ENCODE data around the gene HSD17B10.

Gene HSD17B10

GRCh38 chrX:53456254-53456653 is 22.1 kb upstream of the HSD17B10 start:
- no peak overlapping the region for H2AFZ ChIP-seq (ENCODE audit: low read length)
- no peak overlapping the region for H3K9ac ChIP-seq (ENCODE audit: low read depth, low read length, poor library complexity, severe bottlenecking)
- H4K20me1 ChIP-seq (ENCODE audit: insufficient read depth, low read length, poor library complexity, severe bottlenecking), result no peaks in the 10 kb centered on the region
- H3K27me3 ChIP-seq (ENCODE audit: insufficient read depth, low read length, poor library complexity, severe bottlenecking), result no peaks in the 10 kb centered on the region
- H3K36me3 ChIP-seq (ENCODE audit: insufficient read depth, low read length), result no peaks in the 10 kb centered on the region
- H3K4me2 ChIP-seq (ENCODE audit: low read depth, low read length, poor library complexity, severe bottlenecking), result no peak overlapping the region
- H3F3A ChIP-seq (ENCODE audit: low read depth), result no peaks in the 10 kb centered on the region
- no peaks in the 10 kb centered on the region for H3K9me2 ChIP-seq (replicated peaks; ENCODE audit: low read depth, low read length)
- TF ChIP-seq EZH2phosphoT487 (IDR thresholded peaks at IDR 0.05; ENCODE audit: borderline replicate concordance) (no peak), CTCF (conservative IDR thresholded peaks at IDR 0.05; ENCODE audit: low read length) (no peak)
- no peaks in the 10 kb centered on the region for H3K4me1 ChIP-seq (ENCODE audit: insufficient read depth, low read length, poor library complexity, severe bottlenecking)
- no peaks in the 10 kb centered on the region for H3K9me3 ChIP-seq (ENCODE audit: insufficient read depth, low read depth, low read length)
- no peaks in the 10 kb centered on the region for H3K79me2 ChIP-seq (ENCODE audit: insufficient read depth, low read length)
- H3K4me3 ChIP-seq (ENCODE audit: low read length, poor library complexity, severe bottlenecking), result no peak overlapping the region

GRCh38 chrX:53452812-53453211 is 18.6 kb upstream of the HSD17B10 start:
- Histone ChIP-seq H3K9me3 (ENCODE audit: insufficient read depth, low read depth, low read length) (no peaks in the 10 kb centered on the region), H3K27me3 (ENCODE audit: insufficient read depth, low read length, poor library complexity, severe bottlenecking) (no peaks in the 10 kb centered on the region), H3K9ac (ENCODE audit: low read depth, low read length, poor library complexity, severe bottlenecking) (no peak overlapping the region), H3K4me1 (ENCODE audit: insufficient read depth, low read length, poor library complexity, severe bottlenecking) (no peaks in the 10 kb centered on the region), H3K9me2 (replicated peaks; ENCODE audit: low read depth, low read length) (no peaks in the 10 kb centered on the region), H2AFZ (ENCODE audit: low read length) (no peak overlapping the region), H3K36me3 (ENCODE audit: insufficient read depth, low read length) (no peaks in the 10 kb centered on the region), H3K4me2 (ENCODE audit: low read depth, low read length, poor library complexity, severe bottlenecking) (no peak overlapping the region), H3F3A (ENCODE audit: low read depth) (no peaks in the 10 kb centered on the region), H3K4me3 (ENCODE audit: low read length, poor library complexity, severe bottlenecking) (no peak overlapping the region), H4K20me1 (ENCODE audit: insufficient read depth, low read length, poor library complexity, severe bottlenecking) (no peaks in the 10 kb centered on the region), H3K79me2 (ENCODE audit: insufficient read depth, low read length) (no peaks in the 10 kb centered on the region)
- TF ChIP-seq CTCF (conservative IDR thresholded peaks at IDR 0.05; ENCODE audit: low read length), result no peak
- TF ChIP-seq EZH2phosphoT487 (IDR thresholded peaks at IDR 0.05; ENCODE audit: borderline replicate concordance), result no peak

- no peaks in the 10 kb centered on the region for H4K20me1 ChIP-seq (ENCODE audit: insufficient read depth, low read length, poor library complexity, severe bottlenecking)
- no peaks in the 10 kb centered on the region for H3K79me2 ChIP-seq (ENCODE audit: insufficient read depth, low read length)
- no peak overlapping the region for H2AFZ ChIP-seq (ENCODE audit: low read length)
- H3K9me2 ChIP-seq (replicated peaks; ENCODE audit: low read depth, low read length), result no peaks in the 10 kb centered on the region
- no peaks in the 10 kb centered on the region for H3K36me3 ChIP-seq (ENCODE audit: insufficient read depth, low read length)
- H3K4me2 ChIP-seq (ENCODE audit: low read depth, low read length, poor library complexity, severe bottlenecking), result no peak overlapping the region
- no peak overlapping the region for H3K9ac ChIP-seq (ENCODE audit: low read depth, low read length, poor library complexity, severe bottlenecking)
- no peak for TF ChIP-seq EZH2phosphoT487 (IDR thresholded peaks at IDR 0.05; ENCODE audit: borderline replicate concordance)
- TF ChIP-seq CTCF (conservative IDR thresholded peaks at IDR 0.05; ENCODE audit: low read length), result no peak
- no peaks in the 10 kb centered on the region for H3K9me3 ChIP-seq (ENCODE audit: insufficient read depth, low read depth, low read length)
- H3K27me3 ChIP-seq (ENCODE audit: insufficient read depth, low read length, poor library complexity, severe bottlenecking), result no peaks in the 10 kb centered on the region
- no peaks in the 10 kb centered on the region for H3F3A ChIP-seq (ENCODE audit: low read depth)
- H3K4me1 ChIP-seq (ENCODE audit: insufficient read depth, low read length, poor library complexity, severe bottlenecking), result no peaks in the 10 kb centered on the region
- H3K4me3 ChIP-seq (ENCODE audit: low read length, poor library complexity, severe bottlenecking), result no peak overlapping the region
Observed at GRCh38 chrX:53449632-53450031, 15.5 kb upstream of the HSD17B10 start.
